HPDE6-E6E7 (cell line): ENCODE measurements around the gene PDE4DIP.
"Not testable (repeated sequence)": the region's sequence is repeated elsewhere in the genome, so short reads cannot be mapped to it uniquely, and the experiment has no call there.

Experiments
- DNase-seq: peaks from one replicate; pipeline ENCODE4 v3.0.0; 2011; ENCODE audit warnings: missing footprints; ENCODE audit errors: extremely low spot score

PDE4DIP gene

DNA sequence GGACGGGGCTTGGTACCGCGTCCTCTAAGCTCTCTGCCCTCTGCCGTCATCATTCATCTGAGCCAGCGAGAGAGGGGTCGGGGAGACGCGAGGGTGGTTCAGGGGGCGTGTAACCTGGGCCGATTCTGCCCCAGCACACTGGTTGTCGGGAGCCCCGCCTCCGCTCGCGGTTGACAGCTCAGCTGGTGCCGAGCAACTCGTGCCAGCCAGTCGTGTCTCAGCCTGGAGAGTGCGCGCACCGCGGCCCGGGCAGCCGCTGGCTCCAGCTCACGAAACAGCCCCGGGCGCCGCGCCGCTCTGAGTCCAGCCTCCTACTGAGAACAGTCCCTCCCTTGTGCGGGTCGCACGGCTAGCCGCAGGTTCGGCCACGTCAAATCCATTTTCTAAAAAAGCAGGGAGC lies at the start of gene PDE4DIP:
Gene PDE4DIP, plus strand, starts transcription at position 209 of the 400 bp plus-strand sequence. CDS start 347 bp downstream, outside the sequence.
- DNase-seq, result not testable (repeated sequence)

DNA sequence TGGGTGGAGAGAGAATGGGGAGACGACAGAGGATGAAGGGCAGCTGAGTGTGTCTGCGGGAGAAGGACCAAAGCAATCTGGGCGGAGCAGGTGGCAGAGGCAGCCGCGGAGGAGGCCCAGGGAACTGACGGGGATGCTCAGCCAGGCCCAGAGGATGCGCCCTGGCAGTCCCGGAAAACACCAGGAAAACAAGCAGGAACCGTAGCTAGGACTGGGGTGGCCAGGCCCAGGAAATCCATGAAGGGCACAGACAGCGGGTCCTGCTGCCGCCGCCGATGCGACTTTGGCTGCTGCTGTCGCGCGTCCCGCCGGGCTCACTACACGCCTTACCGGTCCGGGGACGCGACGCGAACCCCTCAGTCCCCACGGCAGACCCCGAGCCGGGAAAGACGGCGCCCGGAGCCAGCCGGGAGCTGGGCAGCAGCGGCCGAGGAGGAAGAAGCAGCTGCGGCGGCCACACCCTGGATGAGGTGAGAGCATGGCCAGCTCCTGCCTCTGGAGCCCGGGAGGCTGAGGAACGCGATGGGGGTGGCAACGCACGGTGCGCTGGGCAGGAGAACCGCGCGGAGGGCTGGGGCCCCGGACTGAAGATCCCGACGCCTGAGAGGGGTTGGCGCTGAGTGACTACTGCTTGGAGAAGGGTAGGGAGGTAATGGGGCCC lies 35.8 kb upstream of the PDE4DIP start:
- DNase-seq, result not testable (repeated sequence)

DNA sequence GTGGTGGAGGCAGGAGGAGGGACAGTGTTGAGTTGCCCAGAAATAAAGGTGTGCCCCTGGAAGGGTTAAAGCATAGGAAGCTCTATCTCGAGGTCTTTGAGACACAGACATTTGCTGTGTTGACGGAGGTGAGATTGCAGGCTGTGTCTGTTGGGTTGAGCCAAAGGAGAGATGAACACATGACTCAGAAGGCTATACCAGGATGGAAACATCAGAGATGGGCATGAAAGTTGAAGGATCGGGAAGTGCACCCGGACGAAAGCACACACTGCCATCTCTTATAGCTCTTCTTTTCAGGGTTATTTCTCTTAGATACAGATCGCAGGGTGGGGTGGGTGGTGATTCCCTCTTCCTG lies 35.3 kb upstream of the PDE4DIP start:
- DNase-seq, result not testable (repeated sequence)

DNA sequence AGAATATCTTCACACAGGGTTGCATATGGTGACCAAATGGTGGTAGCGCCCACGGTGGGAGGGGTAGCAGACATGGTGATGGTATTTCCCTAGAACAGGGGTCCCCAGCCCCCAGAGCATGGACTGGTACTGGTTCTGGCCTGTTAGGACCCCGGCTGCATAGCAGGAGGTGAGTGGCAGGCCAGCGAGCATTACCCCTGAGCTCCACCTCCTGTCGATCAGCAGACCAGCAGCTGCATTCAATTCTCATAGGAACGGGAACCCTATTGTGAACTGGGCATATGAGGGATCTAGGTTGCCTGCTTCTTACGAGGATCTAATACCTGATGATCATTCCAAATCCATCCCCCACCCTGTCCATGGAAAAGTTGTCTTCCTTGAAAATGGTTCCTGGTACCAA lies 22.0 kb upstream of the PDE4DIP start:
- DNase-seq, result not testable (repeated sequence)

DNA sequence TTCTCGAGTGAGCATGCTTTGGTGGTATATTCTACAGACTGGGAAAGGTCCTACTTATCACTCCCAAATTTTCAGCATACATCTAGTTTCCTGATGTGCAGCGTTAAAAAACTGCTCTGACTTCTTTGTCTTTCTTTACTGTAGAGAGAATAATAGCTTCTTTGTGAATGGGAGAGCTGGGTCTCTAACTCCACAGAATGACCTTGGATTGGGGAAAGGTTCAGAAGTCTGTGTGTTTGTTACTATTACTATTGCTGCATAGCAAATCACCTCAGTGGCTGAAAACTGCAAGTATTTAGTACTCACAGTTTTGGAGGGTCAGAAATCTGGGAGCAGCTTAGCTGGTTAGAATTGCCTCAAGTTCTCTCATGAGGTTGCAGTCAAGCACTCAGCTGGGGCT lies 20.4 kb upstream of the PDE4DIP start:
- DNase-seq, result not testable (repeated sequence)

DNA sequence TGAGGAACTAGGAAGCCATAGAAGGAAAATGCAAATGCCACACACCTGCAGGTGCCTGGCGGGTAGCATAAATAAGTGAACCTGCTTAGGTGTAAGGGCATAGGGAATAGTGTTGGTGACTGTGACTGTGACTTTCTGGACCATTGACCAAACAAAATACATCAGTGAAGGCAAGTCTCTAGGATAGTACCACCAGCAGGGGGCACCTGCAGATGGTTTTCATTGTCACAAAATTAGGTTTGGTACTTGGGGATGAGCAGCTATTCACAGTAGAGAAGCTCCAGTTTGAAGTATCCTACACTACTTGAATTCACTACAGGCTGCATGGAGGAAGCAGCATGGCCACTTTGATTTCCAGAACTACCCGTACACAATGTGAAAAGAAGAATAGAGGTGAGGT lies 19.2 kb upstream of the PDE4DIP start:
- not testable (repeated sequence) for DNase-seq

DNA sequence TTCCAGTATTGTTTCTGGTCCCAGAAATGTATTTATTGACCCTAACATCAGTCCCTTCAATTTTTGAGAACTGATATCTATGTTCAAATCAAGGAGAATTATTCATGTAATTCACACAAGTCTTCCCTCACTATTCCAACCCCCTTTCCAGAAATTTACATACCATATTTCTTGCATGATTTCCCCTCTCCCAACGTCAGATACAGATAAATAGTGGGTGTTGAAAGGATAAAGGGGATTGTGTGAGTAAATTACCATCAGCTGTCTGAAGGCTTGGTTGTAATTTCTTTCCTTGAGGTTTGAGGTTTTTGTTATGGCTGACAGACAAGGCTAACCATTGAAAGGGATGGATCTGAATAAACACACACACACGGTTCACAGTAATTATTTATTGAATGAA lies 15.7 kb upstream of the PDE4DIP start:
- DNase-seq, result not testable (repeated sequence)

DNA sequence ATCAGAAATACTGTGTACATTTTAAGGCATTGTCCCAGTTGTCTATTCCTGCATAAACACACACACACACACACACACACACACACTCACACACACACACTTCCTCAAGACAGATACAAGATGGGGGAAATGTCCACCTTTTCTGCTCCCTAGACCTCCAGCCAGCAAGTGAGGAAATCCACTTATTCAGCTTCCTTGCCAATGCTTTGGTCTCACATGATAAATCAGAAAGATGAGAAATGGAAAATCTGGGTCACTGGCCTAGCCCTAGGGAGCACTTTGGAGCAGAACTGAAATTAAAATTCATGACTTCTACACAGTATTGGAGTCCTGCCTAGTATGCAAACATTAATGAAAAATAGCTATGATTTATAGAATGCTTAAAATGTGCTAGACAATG lies 15.3 kb upstream of the PDE4DIP start:
- not testable (repeated sequence) for DNase-seq

DNA sequence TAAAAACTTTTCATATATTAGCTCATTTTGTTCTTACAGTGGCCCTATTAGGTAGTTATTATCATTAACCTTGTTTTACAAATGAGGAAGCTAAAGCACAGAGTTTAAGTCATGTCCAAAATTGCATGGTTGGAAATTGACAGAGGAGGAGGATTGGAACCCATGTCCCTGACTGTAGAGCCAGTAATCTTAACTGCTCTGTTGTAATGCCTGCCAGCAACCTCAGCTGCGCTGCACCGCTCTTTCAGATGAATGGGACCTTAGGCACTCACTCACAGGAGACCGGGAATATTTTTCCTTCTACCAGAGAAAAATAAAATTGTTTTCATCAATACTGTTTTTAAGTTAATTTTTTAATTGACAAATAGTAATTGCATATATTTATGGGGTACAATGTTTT lies 14.9 kb upstream of the PDE4DIP start:
- DNase-seq, result not testable (repeated sequence)

DNA sequence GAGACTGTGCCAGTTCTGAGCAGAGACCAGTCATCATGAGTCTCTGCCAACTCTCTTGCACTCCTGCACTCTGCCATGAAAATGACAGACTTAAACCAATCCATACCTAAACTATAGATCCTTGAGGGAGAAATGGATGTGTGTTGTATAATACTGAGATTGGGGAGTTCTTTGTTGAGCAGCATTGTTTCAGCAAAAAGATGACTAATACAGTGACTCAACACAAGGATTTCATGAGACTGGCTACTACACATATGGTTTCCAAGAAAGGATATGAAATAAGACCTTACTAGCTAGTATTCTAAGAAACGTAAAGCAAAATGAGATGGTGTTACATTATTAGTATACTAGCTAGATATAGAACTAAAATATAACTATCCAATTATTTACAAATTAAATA lies 3.0 kb upstream of the PDE4DIP start:
- not testable (repeated sequence) for DNase-seq

DNA sequence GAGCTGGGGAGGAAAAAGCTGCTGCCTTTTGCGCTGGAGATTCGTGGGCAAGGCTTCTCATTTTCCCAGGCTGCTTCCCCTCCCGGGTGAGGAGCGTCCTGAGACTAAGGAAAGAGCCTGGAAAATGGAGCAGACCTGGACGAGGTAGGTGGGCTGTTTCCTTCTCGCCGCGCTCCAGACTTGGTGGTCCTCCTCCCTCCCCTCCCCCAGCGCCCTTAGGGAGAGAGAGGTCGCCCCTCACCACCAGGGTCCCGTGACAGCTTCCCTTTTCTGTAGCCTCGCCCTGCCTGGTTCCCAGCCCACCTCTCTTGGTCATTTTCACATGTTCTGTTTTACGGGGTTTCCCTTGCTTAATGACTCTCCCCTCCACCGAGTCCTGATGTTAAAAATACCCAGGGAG lies 423 bp downstream of the PDE4DIP start:
- DNase-seq, result not testable (repeated sequence)

DNA sequence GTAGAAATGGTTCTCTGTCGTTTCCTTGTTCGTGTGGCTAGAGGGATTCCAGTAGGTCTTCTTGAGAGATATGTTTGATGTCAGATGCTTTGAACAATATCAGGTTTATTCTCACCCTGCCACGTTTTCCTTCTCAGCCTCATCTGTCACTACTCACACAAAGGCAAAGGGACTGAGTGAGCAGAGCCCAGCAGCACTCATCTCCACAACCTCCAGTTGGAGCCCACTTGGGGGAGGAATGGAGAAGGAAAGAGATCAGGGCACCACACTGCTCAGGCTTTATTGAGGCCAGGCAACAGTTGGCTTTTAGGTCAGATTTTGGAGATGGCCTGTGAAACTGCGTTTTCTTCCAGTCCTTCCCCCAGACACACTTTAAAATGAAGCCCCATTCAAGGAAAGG lies 840 bp downstream of the PDE4DIP start:
- not testable (repeated sequence) for DNase-seq

DNA sequence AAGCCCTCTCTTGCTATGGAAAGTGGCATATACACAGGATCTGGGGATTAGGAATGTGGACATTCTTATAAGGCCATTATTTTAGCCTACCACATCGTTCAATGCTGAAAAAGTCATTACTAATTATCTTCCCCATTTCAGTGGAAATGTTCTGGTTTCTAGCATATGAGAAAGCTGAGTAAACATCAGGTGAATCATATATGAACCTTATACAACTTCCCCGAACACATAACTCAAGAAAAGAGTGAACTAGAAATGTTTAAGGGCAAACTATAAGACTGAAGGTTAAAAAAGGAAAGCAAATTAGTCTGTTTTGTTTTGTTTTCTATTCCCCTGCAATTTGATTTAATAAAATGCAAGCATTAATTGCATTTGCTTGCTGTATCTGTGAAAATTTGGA lies 6.1 kb downstream of the PDE4DIP start:
- DNase-seq, result not testable (repeated sequence)

DNA sequence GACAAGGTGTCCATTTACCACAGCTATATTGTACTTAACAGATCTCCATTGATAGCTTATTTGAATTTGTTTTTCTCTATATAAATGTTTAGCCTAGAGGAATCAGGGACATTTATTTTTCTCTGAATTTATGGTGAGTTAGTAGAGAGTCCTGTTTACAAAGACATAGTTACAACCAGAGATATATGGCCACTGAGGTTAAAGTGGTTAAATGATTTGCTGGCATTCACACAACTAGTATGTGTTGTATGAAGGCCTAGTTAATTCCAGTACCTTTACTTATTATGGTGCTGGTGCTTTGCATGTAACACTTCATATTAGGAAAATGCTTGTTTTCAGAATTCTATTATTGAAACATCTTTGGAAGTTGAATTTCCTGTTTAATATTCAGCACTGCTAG lies 6.6 kb downstream of the PDE4DIP start:
- DNase-seq, result not testable (repeated sequence)

DNA sequence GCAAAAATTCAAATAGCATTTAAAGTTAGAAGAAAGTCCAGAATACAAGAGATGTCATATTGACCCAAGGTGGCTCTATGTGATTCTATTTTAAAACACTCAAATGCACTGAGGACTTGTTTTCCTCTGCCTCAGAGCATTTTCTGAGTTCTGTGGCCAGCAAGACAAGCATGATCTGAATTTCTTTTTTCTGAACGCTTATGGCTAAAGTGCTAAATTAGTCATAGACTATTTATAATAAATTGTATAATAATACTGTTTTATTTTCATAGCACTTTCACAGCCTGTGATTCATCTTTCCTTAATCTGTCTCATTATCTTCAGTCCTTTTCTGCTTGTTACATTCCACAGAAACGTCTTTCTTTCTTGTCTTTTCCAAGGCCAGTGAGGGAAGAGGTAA lies 7.5 kb downstream of the PDE4DIP start:
- DNase-seq, result not testable (repeated sequence)

DNA sequence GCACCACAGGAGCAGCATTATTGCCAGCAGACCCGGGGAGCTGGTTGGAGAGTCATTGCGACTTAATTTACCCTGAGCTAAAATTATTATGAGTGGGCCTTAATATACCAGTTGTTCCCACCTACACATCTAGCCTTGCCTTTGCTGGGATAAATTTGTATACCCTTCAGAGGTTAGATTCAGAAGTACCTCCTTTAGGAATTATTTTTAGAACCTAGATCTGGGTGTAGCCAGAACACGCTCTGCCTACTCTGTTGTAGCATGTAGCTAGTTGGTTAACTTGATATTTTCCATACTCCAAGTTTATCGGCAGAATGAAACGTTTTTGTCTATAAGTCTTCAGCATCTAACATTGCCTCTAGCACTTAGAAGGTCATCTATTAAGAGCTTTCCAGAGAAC lies 9.1 kb downstream of the PDE4DIP start:
- DNase-seq, result not testable (repeated sequence)

DNA sequence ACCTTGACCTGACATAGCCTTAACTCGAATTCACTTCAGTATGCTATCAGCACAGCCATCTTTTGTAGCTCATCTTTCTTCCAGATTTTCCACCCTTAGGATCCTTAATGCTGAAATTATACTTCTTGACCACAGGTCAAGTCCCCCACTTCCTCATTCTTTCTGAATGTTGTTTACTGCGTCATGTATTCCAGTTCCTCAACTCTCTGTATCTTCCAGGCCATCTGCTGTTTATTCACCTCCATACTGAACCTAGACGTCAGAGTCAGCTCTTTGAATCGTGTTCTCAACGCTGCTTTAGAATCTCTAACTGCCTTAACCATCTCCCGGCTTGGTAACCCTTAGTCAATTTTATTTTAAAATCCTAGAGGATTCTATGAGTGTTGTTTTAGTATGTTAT lies 9.8 kb downstream of the PDE4DIP start:
- DNase-seq, result not testable (repeated sequence)

DNA sequence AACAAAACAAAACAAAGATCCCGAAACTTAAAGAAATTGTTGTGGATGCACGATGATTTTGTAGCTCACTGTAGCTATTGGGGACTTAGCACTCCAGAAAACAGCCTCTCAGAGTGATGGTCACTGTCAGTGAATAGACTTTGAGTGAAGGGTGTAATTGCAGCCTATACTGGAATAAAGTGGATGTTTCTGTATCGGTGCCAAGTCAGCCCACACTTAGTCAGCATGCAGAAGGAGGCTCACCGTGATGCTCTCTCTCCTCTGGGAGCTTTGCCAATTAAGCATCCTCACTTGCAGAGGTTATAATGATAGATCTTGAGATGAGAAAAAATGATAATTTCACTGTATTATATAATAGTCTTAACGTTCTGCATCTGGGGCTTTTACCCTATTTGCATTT lies 11.1 kb downstream of the PDE4DIP start:
- DNase-seq, result not testable (repeated sequence)

DNA sequence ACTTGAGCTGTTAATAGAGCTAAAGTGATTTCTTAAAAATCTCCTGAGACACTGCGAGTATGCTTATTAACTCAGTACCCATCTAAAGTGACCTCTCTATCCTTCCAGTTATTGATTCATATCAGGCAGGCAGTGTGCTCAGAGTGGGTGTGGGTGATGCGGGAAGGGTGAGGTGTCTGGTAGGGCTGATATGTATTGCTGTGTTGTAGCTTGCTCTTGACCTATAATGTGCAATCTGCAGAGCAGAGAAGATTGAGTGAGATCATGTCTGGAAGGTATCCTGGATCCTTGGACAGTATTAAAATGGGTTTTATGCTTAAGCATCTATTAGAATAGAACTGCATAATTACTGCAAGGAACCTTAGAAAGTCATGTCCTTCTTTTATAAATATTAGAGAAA lies 15.8 kb downstream of the PDE4DIP start:
- DNase-seq, result not testable (repeated sequence)

DNA sequence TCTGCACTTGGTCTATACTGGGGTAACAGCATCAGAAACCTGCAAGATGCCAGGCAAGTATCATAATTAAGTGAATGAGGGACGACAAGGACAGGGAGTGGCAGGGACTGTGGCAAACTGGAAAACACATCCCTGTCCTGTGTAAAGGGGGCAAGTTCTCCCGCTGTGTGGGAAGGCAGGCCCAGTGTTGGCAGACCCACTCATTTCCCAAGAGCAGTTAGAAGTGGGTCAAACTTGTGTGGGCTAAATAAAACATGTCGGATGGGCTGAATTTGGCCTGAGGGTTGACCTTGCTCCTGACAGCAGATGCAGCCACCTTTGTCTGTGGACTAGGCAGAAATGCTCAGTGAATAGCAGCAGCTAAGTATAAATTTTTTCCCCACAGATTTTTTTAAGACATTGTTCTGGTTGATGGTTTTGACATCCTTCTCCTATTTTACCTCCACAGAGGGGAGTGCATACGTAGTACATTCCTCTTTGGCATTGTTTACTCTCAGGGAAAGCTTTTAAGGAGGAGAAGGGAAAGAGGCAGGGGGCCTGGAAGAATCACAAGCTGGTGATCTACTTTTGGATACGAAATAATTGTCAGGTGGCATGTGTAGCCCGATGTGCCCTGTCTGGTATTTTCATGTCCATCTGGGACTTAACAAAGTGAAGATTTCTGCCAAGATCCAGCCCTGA lies 16.5 kb downstream of the PDE4DIP start:
- DNase-seq, result not testable (repeated sequence)

DNA sequence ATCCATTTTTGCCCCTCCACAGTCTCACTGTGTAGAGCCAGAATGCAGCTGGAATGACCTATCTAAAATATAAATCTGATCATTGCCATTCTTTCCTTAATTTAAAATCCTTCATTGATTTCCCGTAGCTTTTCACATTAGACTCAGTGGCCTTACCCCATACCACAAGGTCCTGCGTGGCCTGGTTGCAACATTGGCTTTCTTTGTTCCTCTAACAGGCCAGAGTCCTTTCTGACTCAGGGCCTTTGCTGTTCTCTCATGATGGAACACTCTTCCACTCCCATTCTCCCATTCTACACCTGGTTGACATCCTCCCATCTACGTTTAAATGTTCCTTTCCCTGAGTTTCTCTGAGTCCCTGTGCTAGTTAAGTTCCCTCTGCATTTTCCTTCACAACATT lies 18.4 kb downstream of the PDE4DIP start:
- DNase-seq, result not testable (repeated sequence)

DNA sequence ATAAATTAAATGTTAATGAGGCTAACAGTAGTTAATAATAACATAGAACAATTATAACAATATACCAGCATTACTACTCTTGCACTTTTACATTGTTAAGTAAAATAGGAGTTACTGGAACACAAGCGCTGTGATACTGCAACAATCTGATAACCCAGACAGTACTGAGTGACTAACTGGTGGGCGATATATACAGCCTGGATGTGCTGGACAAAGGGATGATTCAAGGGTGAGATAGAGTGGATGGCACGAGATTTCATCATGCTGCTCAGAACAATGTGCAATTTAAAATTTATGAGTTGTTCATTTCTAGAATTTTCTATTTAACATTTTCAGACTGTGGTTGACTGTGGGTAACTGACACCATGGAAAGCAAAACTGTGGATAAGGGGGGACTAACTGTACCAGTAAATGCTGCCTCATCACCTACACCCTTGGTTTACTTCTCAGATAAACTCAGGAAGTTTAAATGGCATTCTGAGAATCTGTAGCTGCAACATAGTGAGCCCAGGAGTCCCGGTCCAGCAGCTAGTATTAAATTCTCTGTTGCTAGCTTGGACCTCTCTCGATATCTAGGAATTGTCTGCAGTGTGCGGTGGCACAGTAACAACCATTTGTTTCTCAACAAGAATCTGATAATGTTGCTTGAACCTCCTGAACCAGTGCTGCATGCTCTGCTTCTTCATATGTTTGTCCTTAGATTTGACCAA lies 24.9 kb downstream of the PDE4DIP start:
- DNase-seq, result not testable (repeated sequence)

DNA sequence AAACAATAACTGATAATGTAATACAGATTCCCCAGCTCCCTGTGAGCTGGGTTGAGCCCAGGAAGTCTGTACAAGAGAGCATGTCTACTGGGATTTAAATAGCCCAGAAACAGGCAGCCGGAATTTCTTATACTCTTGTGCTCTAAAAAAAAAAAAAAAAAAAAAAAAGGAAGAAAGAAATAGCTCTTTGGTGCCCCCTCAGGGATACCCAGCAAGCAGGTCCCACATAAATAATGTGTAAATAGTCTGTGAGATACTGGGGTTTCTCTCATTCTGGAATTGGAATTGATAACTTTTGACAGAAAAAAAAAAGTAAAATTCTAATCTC lies 25.4 kb downstream of the PDE4DIP start:
- DNase-seq, result not testable (repeated sequence)
